GM18861 (cell line): ENCODE measurements around the gene KRTAP5-2.

Experiments used
- ATAC-seq: cut with Tn5 transposase; IDR thresholded peaks from one replicate; pipeline ENCODE4 v1.9.1; 2021; ENCODE audit not compliant: unreplicated experiment

Gene KRTAP5-2

GRCh38 chr11:1557051-1557884 is 40.8 kb downstream of the KRTAP5-2 start:
- ATAC-seq: no peak

- no peak for ATAC-seq
Measured at GRCh38 chr11:1556278-1556902, 41.7 kb downstream of the KRTAP5-2 start.

- no peak for ATAC-seq
Measured at GRCh38 chr11:1555713-1556153, 42.4 kb downstream of the KRTAP5-2 start.

GRCh38 chr11:1554981-1555712 is 42.9 kb downstream of the KRTAP5-2 start:
- no peak for ATAC-seq

- no peak for ATAC-seq
Measured at GRCh38 chr11:1553808-1554594, 44.1 kb downstream of the KRTAP5-2 start.

- no peak for ATAC-seq
Measured at GRCh38 chr11:1549338-1550330, 48.5 kb downstream of the KRTAP5-2 start.

- ATAC-seq: no peak
Measured at GRCh38 chr11:1548221-1549070, 49.6 kb downstream of the KRTAP5-2 start.

GRCh38 chr11:1547467-1548098 is 50.5 kb downstream of the KRTAP5-2 start:
- no peak for ATAC-seq
